ENCODE results near the gene IL1RL1. TPM values are rescaled to one million over a fixed set of nuclear protein-coding genes. Genes with fewer than 3 reads are reported as not detected.

IL1RL1 gene
- total and polyA plus RNA-seq, 7 donors, result 0.23 to 10.7 (median 5.4) TPM

- Histone ChIP-seq H3K27me3 (no peaks in the 10 kb centered on the region), H3K9me3 (no peaks in the 10 kb centered on the region), H3K36me3 (no peaks in the 10 kb centered on the region), H3K27ac (no peak overlapping the region), H3K4me1 (no peaks in the 10 kb centered on the region), H3K4me3 (no peak overlapping the region)
- 70 to 93% methylated on average over 2 of the region's 2 CpGs for WGBS, 2 donors
- intact Hi-C loops (cut with DNase I), result no loop called here
- no peak for DNase-seq
- TF ChIP-seq EP300 (IDR thresholded peaks at IDR 0.05) (no peak), CTCF (IDR thresholded peaks at IDR 0.05) (no peak), POLR2A (IDR thresholded peaks at IDR 0.05) (no peak), POLR2AphosphoS5 (IDR thresholded peaks at IDR 0.05) (no peak)
Measured at GRCh38 chr2:102396012-102396411, 84.6 kb downstream of the IL1RL1 start.

GRCh38 chr2:102397209-102397608 is 85.8 kb downstream of the IL1RL1 start:
- H3K36me3 ChIP-seq, result no peaks in the 10 kb centered on the region
- H3K4me1 ChIP-seq, result no peaks in the 10 kb centered on the region
- H3K27ac ChIP-seq, result no peak overlapping the region
- DNase-seq, result no peak
- intact Hi-C loops (cut with DNase I), result no loop called here
- no peak overlapping the region for H3K4me3 ChIP-seq
- H3K9me3 ChIP-seq, result no peaks in the 10 kb centered on the region
- H3K27me3 ChIP-seq, result no peaks in the 10 kb centered on the region
- no peak for TF ChIP-seq EP300 (IDR thresholded peaks at IDR 0.05)
- TF ChIP-seq POLR2AphosphoS5 (IDR thresholded peaks at IDR 0.05), result no peak
- TF ChIP-seq CTCF (IDR thresholded peaks at IDR 0.05), result no peak
- no peak for TF ChIP-seq POLR2A (IDR thresholded peaks at IDR 0.05)
- 83 to 88% methylated on average over 6 of the region's 6 CpGs for WGBS, 2 donors

GRCh38 chr2:102399499-102400141 is 88.3 kb downstream of the IL1RL1 start:
- H3K27ac ChIP-seq, result no peak overlapping the region
- H3K4me1 ChIP-seq, result no peaks in the 10 kb centered on the region
- H3K4me3 ChIP-seq, result no peak overlapping the region
- TF ChIP-seq POLR2AphosphoS5 (IDR thresholded peaks at IDR 0.05), result no peak
- no peak for TF ChIP-seq CTCF (IDR thresholded peaks at IDR 0.05)
- TF ChIP-seq POLR2A (IDR thresholded peaks at IDR 0.05), result no peak
- TF ChIP-seq EP300 (IDR thresholded peaks at IDR 0.05), result no peak
- no peak for DNase-seq
- no peaks in the 10 kb centered on the region for H3K27me3 ChIP-seq
- intact Hi-C loops (cut with DNase I), result no loop called here
- no peaks in the 10 kb centered on the region for H3K9me3 ChIP-seq
- no peaks in the 10 kb centered on the region for H3K36me3 ChIP-seq
- 80 to 84% methylated on average over 7 of the region's 7 CpGs for WGBS, 2 donors

- no peak overlapping the region for H3K4me3 ChIP-seq
- TF ChIP-seq EP300 (IDR thresholded peaks at IDR 0.05), result no peak
- no peaks in the 10 kb centered on the region for H3K36me3 ChIP-seq
- H3K4me1 ChIP-seq, result no peaks in the 10 kb centered on the region
- H3K27ac ChIP-seq, result no peak overlapping the region
- no peaks in the 10 kb centered on the region for H3K27me3 ChIP-seq
- no peaks in the 10 kb centered on the region for H3K9me3 ChIP-seq
- DNase-seq, result no peak
- intact Hi-C loops (cut with DNase I), result no loop called here
Measured at GRCh38 chr2:102401456-102401855, 90.1 kb downstream of the IL1RL1 start.

Other genes with a start within 250 kb of the IL1RL1 start
- 100 to 1,000 TPM in 1 of 4 donors, 10 to 100 TPM in 3; 41.0 to 144 (median 50.7) TPM for gene IL1R1, start 168.8 kb upstream of the IL1RL1 start, total RNA-seq
- 10 to 100 TPM; 14.6 to 43.2 (median 34.9) TPM for gene IL1R1, start 168.8 kb upstream of the IL1RL1 start, polyA plus RNA-seq
- gene IL1RL2, start 124.5 kb upstream of the IL1RL1 start, total RNA-seq, result under 1 TPM in 1 of 4 donors, not detected in 3; 0.27 TPM
- gene IL1RL2, start 124.5 kb upstream of the IL1RL1 start, polyA plus RNA-seq, result under 1 TPM in 2 of 3 donors, not detected in 1; 0.60 to 0.90 TPM
- gene IL18R1, start 44.2 kb downstream of the IL1RL1 start, total RNA-seq, result 1 to 10 TPM; 1.1 to 5.2 (median 2.4) TPM
- gene IL18R1, start 44.2 kb downstream of the IL1RL1 start, polyA plus RNA-seq, result 1 to 10 TPM in 2 of 3 donors, under 1 TPM in 1; 0.60 to 3.9 (median 1.4) TPM
- gene IL18RAP, start 111.6 kb downstream of the IL1RL1 start, total RNA-seq, result 1 to 10 TPM in 1 of 4 donors, under 1 TPM in 1, not detected in 2; 0.68 to 1.3 TPM
- gene IL18RAP, start 111.6 kb downstream of the IL1RL1 start, polyA plus RNA-seq, result 1 to 10 TPM in 1 of 3 donors, under 1 TPM in 1, not detected in 1; 0.96 to 1.4 TPM
- gene SLC9A4, start 161.7 kb downstream of the IL1RL1 start, total RNA-seq, result not detected
- gene SLC9A4, start 161.7 kb downstream of the IL1RL1 start, polyA plus RNA-seq, result under 1 TPM in 1 of 3 donors, not detected in 2; 0.04 TPM

Measured in sigmoid colon (tissue), 7 donors.